Neural progenitor cell (in vitro differentiated cells): Measurements from ENCODE around the gene CD2AP. TPM values are rescaled to one million over a fixed set of nuclear protein-coding genes. Genes with fewer than 3 reads are reported as not detected.

ENCODE experiments used
- DNase-seq: peaks from one replicate; pipeline ENCODE4 v3.0.0-alpha.2; 2016; ENCODE audit warnings: low spot score
- H2AFZ ChIP-seq: fragments of 200-600 bp; sonication (generic); replicated peaks from 2 replicates; pipeline ENCODE4 v1.6.1; 2016; ENCODE audit warnings: antibody characterized with exemption
- H3F3A ChIP-seq: fragments of 200-600 bp; sonication (generic); 2 replicates; pipeline ENCODE4 v1.6.1; 2016; ENCODE audit warnings: antibody characterized with exemption, low read depth
- H3K27ac ChIP-seq: fragments of 200-600 bp; sonication (generic); 2 replicates; pipeline ENCODE4 v1.5.1; 2016; ENCODE audit warnings: mild to moderate bottlenecking
- H3K27me3 ChIP-seq: fragments of 200-600 bp; sonication (generic); 2 replicates; pipeline ENCODE4 v1.6.1; 2016; ENCODE audit warnings: mild to moderate bottlenecking, moderate library complexity
- H3K36me3 ChIP-seq: fragments of 200-600 bp; sonication (generic); 2 replicates; pipeline ENCODE4 v1.5.1; 2016
- H3K4me1 ChIP-seq: fragments of 200-600 bp; sonication (generic); 2 replicates; pipeline ENCODE4 v1.6.1; 2016; ENCODE audit warnings: mixed run types
- H3K4me2 ChIP-seq: fragments of 200-600 bp; sonication (generic); 2 replicates; pipeline ENCODE4 v1.6.1; 2016
- H3K4me3 ChIP-seq: fragments of 200-600 bp; sonication (generic); 2 replicates; pipeline ENCODE4 v1.5.1; 2016
- H3K79me2 ChIP-seq: fragments of 200-600 bp; sonication (generic); 2 replicates; pipeline ENCODE4 v1.6.1; 2016; ENCODE audit warnings: low read depth
- H3K9ac ChIP-seq: fragments of 200-600 bp; sonication (generic); 2 replicates; pipeline ENCODE4 v1.6.1; 2016
- H3K9me3 ChIP-seq: fragments of 200-600 bp; sonication (generic); 2 replicates; pipeline ENCODE4 v1.5.1; 2016; ENCODE audit warnings: low read depth
- H4K20me1 ChIP-seq: fragments of 200-600 bp; sonication (generic); 2 replicates; pipeline ENCODE4 v1.6.1; 2016; ENCODE audit warnings: low read depth
- H3K27ac Mint-ChIP-seq: 3 replicates; pipeline ENCODE4 v1.8.0; 2021; ENCODE audit warnings: mixed read lengths
- H3K27me3 Mint-ChIP-seq: 2 replicates; pipeline ENCODE4 v1.8.0; 2022; ENCODE audit warnings: low read depth, mild to moderate bottlenecking, inconsistent platforms, moderate library complexity, mixed read lengths; ENCODE audit not compliant: insufficient read depth
- H3K36me3 Mint-ChIP-seq: 3 replicates; pipeline ENCODE4 v1.8.0; 2021; ENCODE audit warnings: mixed read lengths
- H3K4me1 Mint-ChIP-seq: 3 replicates; pipeline ENCODE4 v1.8.0; 2021; ENCODE audit warnings: mixed read lengths
- H3K4me3 Mint-ChIP-seq: 3 replicates; pipeline ENCODE4 v1.8.0; 2021; ENCODE audit warnings: mild to moderate bottlenecking, moderate library complexity, mixed read lengths
- H3K9me3 Mint-ChIP-seq: 3 replicates; pipeline ENCODE4 v1.8.0; 2020; ENCODE audit warnings: mixed read lengths
- EZH2 ChIP-seq: fragments of 200-600 bp; sonication (generic); IDR thresholded peaks from 2 replicates; pipeline ENCODE4 v1.6.1; 2017; ENCODE audit warnings: antibody characterized with exemption, mild to moderate bottlenecking, moderate library complexity
- EZH2phosphoT487 ChIP-seq: fragments of 200-600 bp; sonication (generic); IDR thresholded peaks from 2 replicates; pipeline ENCODE4 v1.6.1; 2017; ENCODE audit warnings: antibody characterized with exemption
- total RNA-seq: library from RNA; depleted of rRNA; stranded (reverse); fragments of >200 nt; gene quantifications from 2 replicates; pipeline ENCODE4 v1.2.3, GENCODE V29; 2015; ENCODE audit warnings: low replicate concordance
- TF ChIP-seq, protein P1 (sequence below): fragments of 200-600 bp; sonication (generic); IDR thresholded peaks from 2 replicates; pipeline ENCODE4 v1.5.1; 2017; ENCODE audit warnings: antibody characterized with exemption, mild to moderate bottlenecking

CD2AP gene
- total RNA-seq, 1 donor from 2014 or later = 55.3 TPM

- Mint-ChIP-seq H3K4me1 (no peaks in the 10 kb centered on the region), H3K4me3 (no peak overlapping the region), H3K36me3 (no peaks in the 10 kb centered on the region), H3K27me3 (no peaks in the 10 kb centered on the region), H3K27ac (no peak overlapping the region), H3K9me3 (peaks cover 6% of the 10 kb centered on the region)
- Histone ChIP-seq H3K9ac (no peak overlapping the region), H3F3A (no peaks in the 10 kb centered on the region), H2AFZ (no peak overlapping the region), H3K4me2 (no peak overlapping the region), H3K27ac (no peak overlapping the region), H3K4me3 (no peak overlapping the region), H3K27me3 (no peaks in the 10 kb centered on the region), H3K4me1 (no peaks in the 10 kb centered on the region), H3K9me3 (no peaks in the 10 kb centered on the region), H3K79me2 (no peaks in the 10 kb centered on the region), H3K36me3 (no peaks in the 10 kb centered on the region), H4K20me1 (no peaks in the 10 kb centered on the region)
- no peak for DNase-seq
- TF ChIP-seq, protein P1, sequence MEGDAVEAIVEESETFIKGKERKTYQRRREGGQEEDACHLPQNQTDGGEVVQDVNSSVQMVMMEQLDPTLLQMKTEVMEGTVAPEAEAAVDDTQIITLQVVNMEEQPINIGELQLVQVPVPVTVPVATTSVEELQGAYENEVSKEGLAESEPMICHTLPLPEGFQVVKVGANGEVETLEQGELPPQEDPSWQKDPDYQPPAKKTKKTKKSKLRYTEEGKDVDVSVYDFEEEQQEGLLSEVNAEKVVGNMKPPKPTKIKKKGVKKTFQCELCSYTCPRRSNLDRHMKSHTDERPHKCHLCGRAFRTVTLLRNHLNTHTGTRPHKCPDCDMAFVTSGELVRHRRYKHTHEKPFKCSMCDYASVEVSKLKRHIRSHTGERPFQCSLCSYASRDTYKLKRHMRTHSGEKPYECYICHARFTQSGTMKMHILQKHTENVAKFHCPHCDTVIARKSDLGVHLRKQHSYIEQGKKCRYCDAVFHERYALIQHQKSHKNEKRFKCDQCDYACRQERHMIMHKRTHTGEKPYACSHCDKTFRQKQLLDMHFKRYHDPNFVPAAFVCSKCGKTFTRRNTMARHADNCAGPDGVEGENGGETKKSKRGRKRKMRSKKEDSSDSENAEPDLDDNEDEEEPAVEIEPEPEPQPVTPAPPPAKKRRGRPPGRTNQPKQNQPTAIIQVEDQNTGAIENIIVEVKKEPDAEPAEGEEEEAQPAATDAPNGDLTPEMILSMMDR = no peak
- TF ChIP-seq EZH2phosphoT487 = no peak
- no peak for TF ChIP-seq EZH2
Measured at GRCh38 chr6:47446669-47447330, 30.8 kb upstream of the CD2AP start.

DNA sequence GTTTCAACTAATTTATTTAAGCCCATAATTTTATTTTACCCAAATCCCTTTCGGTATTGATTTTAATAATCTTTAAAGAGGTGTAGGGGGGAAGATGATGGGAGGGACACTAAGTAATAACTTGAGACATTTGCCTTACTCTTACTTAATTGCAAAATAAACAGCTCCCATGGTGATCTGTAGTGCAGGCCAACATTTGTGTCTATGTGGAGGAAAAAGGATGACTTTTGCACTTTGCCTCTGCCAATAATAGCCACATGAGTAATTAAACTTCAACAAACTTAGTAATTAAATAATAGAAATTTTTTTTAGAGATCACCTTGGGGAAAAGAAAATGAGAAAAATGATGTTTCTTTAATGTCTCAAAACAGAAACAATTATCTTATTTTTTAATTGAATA, 29.9 kb upstream of the CD2AP start:
- no peaks in the 10 kb centered on the region for H3K27me3 Mint-ChIP-seq

GRCh38 chr6:47451162-47451561, 26.4 kb upstream of the CD2AP start:
- Mint-ChIP-seq H3K27me3 (no peaks in the 10 kb centered on the region), H3K27ac (no peak overlapping the region), H3K4me3 (no peak overlapping the region), H3K9me3 (no peaks in the 10 kb centered on the region), H3K36me3 (no peaks in the 10 kb centered on the region), H3K4me1 (no peaks in the 10 kb centered on the region)
- Histone ChIP-seq H3K27ac (no peak overlapping the region), H3K4me3 (no peak overlapping the region), H3K4me1 (no peaks in the 10 kb centered on the region), H3K9me3 (no peaks in the 10 kb centered on the region), H3K4me2 (no peak overlapping the region), H4K20me1 (no peaks in the 10 kb centered on the region), H3K9ac (no peak overlapping the region), H3F3A (no peaks in the 10 kb centered on the region), H2AFZ (no peak overlapping the region), H3K27me3 (no peaks in the 10 kb centered on the region), H3K36me3 (no peaks in the 10 kb centered on the region), H3K79me2 (no peaks in the 10 kb centered on the region)
- no peak for TF ChIP-seq EZH2
- no peak for TF ChIP-seq EZH2phosphoT487
- TF ChIP-seq, protein P1 = no peak
- no peak for DNase-seq

More for the DNA sequence above, 29.9 kb upstream of the CD2AP start:
- peaks cover 6% of the 10 kb centered on the region for H3K9me3 Mint-ChIP-seq
- H3K4me1 Mint-ChIP-seq = no peaks in the 10 kb centered on the region
- H3K36me3 ChIP-seq = no peaks in the 10 kb centered on the region
- H2AFZ ChIP-seq = no peak overlapping the region
- no peak overlapping the region for H3K4me3 ChIP-seq
- H3K36me3 Mint-ChIP-seq = no peaks in the 10 kb centered on the region
- no peaks in the 10 kb centered on the region for H3K79me2 ChIP-seq
- H3K27ac ChIP-seq = no peak overlapping the region
- H3K27me3 ChIP-seq = no peaks in the 10 kb centered on the region
- no peak overlapping the region for H3K4me3 Mint-ChIP-seq
- DNase-seq = no peak
- no peaks in the 10 kb centered on the region for H4K20me1 ChIP-seq
- no peak overlapping the region for H3K27ac Mint-ChIP-seq
- no peak overlapping the region for H3K4me2 ChIP-seq
- TF ChIP-seq EZH2 (no peak), EZH2phosphoT487 (no peak)
- TF ChIP-seq, protein P1 = no peak
- H3K9me3 ChIP-seq = no peaks in the 10 kb centered on the region
- H3K9ac ChIP-seq = no peak overlapping the region
- H3F3A ChIP-seq = no peaks in the 10 kb centered on the region
- H3K4me1 ChIP-seq = no peaks in the 10 kb centered on the region
